GM12875 (cell line): ENCODE results near the gene CCNY.

Experiments used
- H3K4me3 ChIP-seq: one replicate; pipeline ENCODE4 v1.5.1; 2011; ENCODE audit warnings: low read depth, low read length, control low read depth
- CTCF ChIP-seq: IDR thresholded peaks from 2 replicates; pipeline ENCODE4 v1.5.1; 2011; ENCODE audit warnings: low read depth, mild to moderate bottlenecking, control low read depth, inconsistent platforms, low read length, moderate library complexity, borderline replicate concordance; ENCODE audit not compliant: insufficient read depth

The CCNY gene

GRCh38 chr10:35463105-35463867 lies 127.0 kb downstream of the CCNY start:
- no peak overlapping the region for H3K4me3 ChIP-seq
- TF ChIP-seq CTCF, result no peak

GRCh38 chr10:35463878-35464277 lies 127.6 kb downstream of the CCNY start:
- no peak overlapping the region for H3K4me3 ChIP-seq
- no peak for TF ChIP-seq CTCF

GRCh38 chr10:35464825-35465456 lies 128.6 kb downstream of the CCNY start:
- no peak overlapping the region for H3K4me3 ChIP-seq
- TF ChIP-seq CTCF, result no peak

- no peak for TF ChIP-seq CTCF
- no peak overlapping the region for H3K4me3 ChIP-seq
Measured at GRCh38 chr10:35465673-35466072, 129.4 kb downstream of the CCNY start.

GRCh38 chr10:35466170-35466569 lies 129.9 kb downstream of the CCNY start:
- TF ChIP-seq CTCF, result no peak
- H3K4me3 ChIP-seq, result no peak overlapping the region

GRCh38 chr10:35466661-35467060 lies 130.4 kb downstream of the CCNY start:
- TF ChIP-seq CTCF, result no peak
- H3K4me3 ChIP-seq, result no peak overlapping the region

GRCh38 chr10:35467186-35467585 lies 130.9 kb downstream of the CCNY start:
- no peak for TF ChIP-seq CTCF
- no peak overlapping the region for H3K4me3 ChIP-seq
